Measurements from ENCODE around the gene SLC35F1.
"Not testable (repeated sequence)": the region's sequence is repeated elsewhere in the genome, so short reads cannot be mapped to it uniquely, and the experiment has no call there.

The SLC35F1 gene

DNA sequence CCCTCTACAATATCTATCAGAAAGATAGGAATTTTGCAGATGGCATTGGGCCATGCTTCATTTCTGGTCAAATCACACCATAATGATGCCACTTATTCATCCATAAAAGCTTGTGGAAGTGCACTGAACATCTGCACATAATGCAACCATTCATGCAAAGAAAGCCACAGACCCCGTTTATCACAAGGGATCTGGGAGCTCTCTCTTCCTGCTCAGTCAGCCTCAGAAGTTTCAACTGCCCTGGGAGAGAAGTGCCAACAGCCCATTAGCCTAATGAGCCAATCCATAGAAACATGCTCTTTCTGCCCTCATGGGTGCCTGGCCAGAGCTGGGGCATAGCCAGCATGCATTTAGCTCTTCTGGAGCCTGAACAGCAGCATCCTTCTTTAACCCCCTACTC, 85.8 kb downstream of the SLC35F1 start:
- no peak for DNase-seq (ENCODE audit: low read depth)

DNA sequence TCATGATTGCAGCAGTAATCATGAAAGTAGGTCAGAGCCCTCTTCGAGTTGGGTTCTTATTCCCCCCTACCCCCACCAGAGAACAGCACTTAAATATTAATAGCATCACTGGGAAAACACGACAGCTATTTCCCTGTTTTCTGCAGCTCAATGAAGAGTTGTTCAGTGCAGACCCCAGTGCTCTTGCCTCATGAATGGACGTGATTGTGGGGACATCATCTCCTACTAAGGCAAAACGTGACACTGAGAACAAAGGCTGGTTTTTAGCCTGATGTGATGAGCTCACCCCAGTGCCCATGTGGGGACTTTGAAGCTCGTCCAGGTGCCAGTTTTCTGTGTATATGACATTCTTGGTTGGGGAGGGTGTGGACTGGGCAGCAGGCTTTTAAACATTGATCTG, 105.9 kb downstream of the SLC35F1 start:
- DNase-seq (ENCODE audit: low read depth): no peak

GRCh38 chr6:118016532-118016931, 109.5 kb downstream of the SLC35F1 start:
- DNase-seq (ENCODE audit: low read depth): no peak

DNA sequence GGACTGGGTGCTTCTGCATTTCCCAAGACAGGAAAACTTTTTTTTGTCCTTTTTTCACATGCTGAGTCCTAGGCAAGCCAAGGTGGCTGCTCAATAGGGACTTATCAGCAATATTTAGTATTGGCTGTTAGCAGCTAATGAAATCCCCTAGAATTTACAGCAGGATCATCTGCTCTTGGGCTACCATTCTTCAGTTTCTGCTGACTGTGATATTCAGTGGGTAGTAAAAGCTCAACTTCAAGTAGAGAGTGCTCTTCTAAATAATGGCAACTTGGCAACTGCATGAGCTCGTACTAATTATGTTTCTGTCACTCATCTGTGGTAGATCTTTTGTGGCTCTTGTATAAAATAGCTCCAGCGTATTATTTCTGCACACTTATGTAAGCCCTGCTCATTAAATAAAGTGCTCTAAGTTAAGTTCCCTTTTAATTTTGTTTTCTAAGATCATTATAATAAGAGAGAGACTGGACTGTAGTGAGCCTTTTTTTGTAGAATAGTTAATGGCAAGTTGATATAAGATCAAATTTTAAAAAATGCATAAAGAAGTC, 110.3 kb downstream of the SLC35F1 start:
- DNase-seq (ENCODE audit: low read depth): no peak

- no peak for DNase-seq (ENCODE audit: low read depth)
Measured at GRCh38 chr6:118023771-118024170, 116.7 kb downstream of the SLC35F1 start.

DNA sequence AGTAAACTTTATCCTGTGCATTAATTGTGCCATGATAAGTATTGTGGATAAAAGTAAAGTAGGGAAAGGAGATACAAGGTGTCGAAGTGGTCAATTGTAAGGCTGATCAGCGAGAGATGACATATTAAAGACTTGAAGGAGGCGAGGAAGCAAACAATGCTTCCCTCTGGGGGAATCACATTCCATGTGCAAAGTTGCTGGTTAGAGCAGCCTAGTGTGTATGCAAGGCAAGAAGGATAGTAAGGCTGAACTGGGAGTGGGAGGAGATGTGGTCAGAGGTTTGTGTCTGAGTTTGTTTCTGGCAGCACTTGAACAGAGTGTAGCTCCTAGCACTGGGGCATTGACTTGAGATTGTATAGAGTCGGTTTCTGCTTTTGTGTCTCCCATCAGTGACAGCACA, 122.9 kb downstream of the SLC35F1 start:
- no peak for DNase-seq (ENCODE audit: low read depth)

DNA sequence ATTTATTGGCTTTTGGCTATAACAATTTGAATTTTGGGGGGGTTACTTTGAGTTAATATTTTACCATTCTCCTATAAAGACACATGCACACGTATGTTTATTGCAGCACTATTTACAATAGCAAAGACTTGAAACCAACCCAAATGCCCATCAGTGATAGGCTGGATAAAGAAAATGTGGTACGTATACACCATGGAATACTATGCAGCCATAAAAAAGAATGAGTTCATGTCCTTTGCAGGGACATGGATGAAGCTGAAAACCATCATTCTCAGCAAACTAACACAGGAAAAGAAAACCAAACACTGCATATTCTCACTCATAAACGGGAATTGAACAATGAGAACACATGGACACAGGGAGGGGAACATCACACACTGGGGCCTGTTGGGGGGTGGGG, 130.4 kb downstream of the SLC35F1 start:
- not testable (repeated sequence) for DNase-seq (ENCODE audit: low read depth)

DNA sequence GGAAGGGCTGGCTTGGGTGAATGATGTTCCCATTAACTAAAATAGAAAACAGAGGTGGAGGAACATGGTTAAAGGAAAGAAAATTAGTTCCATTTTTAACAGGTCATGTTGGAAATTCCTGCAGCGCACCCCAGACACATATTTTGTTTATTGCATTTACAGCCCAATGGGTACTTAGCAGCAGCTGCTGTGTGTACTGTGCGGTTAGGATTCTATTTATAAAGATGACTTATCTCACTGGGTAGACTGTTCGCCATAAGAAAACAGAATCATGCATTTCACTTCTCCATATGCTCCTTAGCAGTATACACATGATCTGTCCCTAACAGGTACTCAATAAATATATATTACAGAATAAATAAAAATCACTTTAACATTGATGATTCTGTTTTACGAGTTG, 135.8 kb downstream of the SLC35F1 start:
- no peak for DNase-seq (ENCODE audit: low read depth)

DNA sequence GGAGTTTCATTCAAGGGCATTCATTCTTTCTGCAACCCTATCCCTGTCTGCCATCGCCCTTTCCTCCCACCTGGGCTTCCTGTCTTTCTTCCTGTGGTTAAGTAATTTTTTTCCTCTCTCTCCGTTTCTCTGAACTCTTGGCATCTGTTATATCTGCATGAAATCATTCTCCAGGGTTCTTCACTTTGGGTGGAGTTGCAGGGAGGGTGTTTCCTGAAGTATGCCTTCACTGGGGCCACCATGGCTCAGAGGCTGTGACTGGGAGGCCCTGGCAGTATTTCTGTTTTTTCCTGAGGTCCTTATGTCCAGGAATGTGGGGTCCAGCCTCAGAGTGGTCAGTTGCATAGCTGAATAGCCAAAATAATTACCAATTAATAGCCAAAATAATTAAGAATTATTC, 137.2 kb downstream of the SLC35F1 start:
- no peak for DNase-seq (ENCODE audit: low read depth)

GRCh38 chr6:118054082-118054481, 147.0 kb downstream of the SLC35F1 start:
- DNase-seq (ENCODE audit: low read depth): no peak

- no peak for DNase-seq (ENCODE audit: low read depth)
Measured at GRCh38 chr6:118061666-118062065, 154.6 kb downstream of the SLC35F1 start.

DNA sequence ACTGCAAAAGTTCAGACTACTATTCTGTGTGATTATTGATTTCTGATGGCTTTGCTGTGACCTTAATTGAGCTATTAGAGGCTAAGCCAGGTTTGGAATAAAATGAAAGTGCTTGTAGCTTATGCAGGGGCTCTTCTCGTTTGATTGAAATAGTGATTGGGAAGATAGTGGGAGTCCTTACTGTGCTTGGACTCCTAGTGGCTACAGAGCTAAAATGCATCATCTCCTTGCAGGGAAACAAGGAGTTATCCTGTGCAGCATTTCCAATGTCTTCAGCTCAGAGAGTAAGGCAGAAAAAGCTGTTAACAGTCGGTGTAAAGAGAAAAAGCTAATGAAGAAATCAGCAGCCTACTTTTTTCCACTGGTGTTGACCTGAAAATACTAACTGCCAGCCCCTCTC, 173.5 kb downstream of the SLC35F1 start:
- DNase-seq (ENCODE audit: low read depth): no peak

- DNase-seq (ENCODE audit: low read depth): no peak
Measured at GRCh38 chr6:118083711-118084110, 176.6 kb downstream of the SLC35F1 start.

DNA sequence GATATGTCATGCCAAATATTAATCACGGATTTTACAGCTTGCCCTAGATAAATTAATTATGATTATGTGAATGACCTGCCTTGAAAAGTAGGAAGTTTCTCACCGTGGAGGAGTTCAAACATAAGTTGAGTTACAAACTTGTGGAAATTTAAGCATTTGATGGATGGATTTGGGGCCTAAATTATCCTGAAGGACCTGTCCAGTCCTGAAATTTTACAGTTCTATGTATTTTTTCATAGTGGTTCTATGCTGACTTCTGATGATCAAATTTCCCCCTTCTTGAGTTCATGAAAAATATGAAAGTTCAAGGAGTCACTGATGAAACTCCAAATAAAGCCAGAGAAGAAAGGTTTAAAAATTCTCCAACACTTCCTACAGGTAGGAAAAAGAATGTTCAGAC, 178.6 kb downstream of the SLC35F1 start:
- DNase-seq (ENCODE audit: low read depth): no peak

DNA sequence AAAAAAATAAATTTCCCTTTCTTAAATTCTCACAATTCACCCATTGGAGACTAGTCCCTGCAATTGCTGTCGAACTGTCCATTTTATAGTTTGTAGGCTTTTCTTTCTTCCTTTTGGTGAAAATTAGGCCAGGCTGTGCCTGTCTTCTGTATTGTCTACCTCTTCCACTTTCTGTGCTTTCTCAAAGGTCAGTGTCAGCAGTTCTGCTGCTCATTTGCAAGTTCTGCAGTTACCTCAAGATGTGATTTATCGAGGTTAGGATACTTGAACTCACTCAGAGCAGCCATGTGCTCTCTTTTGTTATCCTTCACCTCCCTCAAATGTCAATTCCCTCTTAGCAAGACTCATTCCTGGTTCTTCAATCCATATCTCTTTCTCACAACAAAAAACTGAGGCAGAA, 179.1 kb downstream of the SLC35F1 start:
- DNase-seq (ENCODE audit: low read depth): no peak

DNA sequence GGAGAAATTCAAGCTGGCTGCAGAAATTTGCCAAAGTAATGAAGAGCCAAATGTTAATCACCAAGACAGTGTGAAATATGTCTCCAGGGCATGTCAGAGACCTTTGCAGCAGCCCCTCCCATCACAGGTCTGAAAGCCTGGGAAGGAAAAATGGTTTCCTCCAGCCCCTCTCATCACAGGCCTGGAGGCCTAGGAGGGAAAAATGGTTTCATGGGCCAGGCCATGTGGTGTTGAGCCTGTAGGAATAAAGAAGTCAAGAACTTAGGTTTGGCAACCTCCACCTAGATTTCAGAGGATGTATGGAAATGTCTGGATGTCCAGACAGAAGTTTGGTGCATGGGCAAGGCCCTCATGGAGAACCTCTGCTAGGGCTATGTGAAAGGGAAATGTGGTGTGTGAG, 185.0 kb downstream of the SLC35F1 start:
- DNase-seq (ENCODE audit: low read depth): no peak

DNA sequence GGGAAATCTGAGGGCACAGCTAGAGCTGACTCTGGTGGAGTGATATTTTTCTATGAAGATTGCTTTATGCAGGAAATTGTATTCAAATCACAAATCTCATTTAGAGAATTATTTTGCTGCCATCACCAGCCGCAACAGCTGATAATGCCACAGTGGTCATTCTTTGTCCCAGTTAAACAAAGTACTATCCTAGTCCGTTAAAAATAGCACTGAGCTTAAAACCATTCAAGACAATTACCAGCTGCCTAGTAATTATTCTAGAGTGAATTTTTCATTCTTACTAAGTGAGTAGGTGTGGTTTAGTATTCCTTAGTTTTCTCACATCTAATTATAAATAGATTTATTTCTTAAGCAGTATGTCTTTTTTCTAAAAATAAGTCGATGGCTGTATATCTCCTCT, 190.5 kb downstream of the SLC35F1 start:
- DNase-seq (ENCODE audit: low read depth): no peak

DNA sequence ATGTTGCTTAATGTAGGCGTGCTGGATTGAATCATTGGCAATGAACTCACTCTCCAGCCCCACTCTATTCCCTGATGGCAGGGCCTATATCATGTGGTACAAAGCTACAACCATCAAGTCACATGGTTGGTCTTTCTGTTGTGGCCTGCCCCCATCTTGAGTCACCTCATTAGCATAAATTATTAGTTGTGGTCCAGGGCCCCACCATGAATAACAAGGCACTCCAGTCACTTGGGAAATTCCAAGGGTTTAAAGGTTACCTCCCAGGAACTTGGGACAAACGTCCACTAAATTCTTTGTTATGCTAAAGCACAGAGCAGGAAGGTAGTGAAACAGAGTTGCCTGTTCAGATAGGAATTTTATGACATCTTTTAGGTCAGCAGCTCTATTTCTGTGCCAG, 193.7 kb downstream of the SLC35F1 start:
- DNase-seq (ENCODE audit: low read depth): no peak

- DNase-seq (ENCODE audit: low read depth): no peak
Measured at GRCh38 chr6:118101220-118101619, 194.2 kb downstream of the SLC35F1 start.

DNA sequence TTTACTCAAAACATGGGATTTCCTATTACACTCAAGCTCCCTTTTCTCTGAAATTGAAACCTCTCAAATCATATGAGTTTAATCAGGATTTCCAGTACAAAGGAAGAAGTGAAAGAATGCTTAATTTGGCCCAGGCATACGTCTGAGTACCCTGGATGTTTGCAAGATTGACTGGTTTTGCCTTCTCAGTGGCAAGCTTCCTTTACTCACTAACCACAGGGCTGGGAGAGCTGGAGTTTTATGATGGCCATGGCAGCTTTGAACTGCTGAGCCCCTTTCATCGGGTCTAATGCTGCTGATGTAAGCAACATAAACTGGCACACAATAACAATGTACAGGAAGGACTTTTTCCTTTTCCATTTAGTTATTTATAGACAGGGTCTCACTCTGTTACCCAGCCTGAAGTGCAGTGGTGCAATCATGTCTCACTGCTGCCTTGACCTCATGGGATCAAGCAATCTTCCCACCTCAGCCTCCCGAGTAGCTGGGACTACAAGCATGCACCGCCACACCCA, 194.8 kb downstream of the SLC35F1 start:
- no peak for DNase-seq (ENCODE audit: low read depth)

- no peak for DNase-seq (ENCODE audit: low read depth)
Measured at GRCh38 chr6:118102401-118102800, 195.3 kb downstream of the SLC35F1 start.

DNA sequence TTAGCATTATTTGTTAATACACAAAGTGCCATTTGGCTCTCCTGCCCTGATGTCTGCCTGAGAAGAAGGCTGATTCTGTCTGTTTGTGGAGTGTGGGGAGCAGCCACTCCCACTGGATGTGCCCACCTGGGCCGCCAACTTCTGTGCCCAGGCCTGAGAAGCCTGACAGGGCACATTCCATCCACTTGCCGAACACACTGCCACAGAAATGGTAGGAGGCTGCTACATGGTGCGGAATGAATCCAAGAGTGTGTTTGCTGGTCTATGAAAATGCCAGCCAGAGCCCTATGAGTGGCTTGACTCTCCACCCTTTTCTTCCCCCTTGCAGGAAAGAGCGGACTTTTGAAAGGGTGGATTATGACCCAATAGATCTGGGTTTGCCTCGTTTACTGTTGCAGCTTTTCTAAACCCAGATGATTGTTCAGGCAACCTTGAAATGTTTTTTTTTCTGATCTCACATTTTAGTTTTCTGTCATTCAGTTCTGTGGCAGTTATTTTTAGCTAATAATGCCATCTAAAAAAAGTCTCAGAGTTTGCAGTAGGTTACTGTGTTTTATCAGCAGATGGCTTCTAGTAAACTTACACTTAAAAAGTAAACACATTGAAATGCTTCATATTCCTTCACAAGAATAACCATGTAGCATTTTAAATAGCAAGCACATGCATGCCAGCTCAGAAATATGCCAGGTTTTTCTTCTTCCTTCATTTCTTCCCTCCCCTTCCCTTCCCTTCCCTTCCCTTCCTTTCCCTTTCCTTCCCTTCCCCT, 196.5 kb downstream of the SLC35F1 start:
- no peak for DNase-seq (ENCODE audit: low read depth)

DNA sequence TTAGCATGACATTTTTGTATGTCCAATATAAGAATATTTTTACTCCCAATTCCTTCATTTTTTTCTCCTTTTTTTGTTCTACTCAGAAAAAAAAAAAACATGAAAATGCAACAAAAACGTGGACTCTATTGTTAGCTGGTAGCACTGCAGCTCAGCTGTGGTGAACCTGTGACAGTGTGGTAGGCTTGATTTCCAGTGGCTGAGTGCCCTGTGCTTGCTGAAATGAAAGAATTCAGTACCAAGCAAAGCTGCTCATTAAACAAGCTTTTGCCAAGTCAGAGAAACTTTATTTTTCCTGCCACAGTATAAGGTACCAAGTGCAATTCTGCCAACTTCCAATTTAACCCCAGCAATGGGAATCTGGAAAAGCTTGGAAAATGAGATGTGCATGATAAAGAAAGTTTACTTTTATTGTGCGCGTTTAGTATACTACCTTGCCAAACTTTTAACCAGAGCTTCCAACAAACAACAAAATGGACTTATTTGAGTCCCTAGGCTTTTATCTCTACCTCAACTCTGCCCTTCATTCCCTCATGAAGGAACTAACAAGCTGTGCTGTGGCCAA, 215.2 kb downstream of the SLC35F1 start:
- DNase-seq (ENCODE audit: low read depth): no peak

- DNase-seq (ENCODE audit: low read depth): no peak
Measured at GRCh38 chr6:118122801-118123200, 215.7 kb downstream of the SLC35F1 start.
